OCI-LY1 (cell line): ENCODE results near the gene MPV17L.

Source experiments
- EZH2 ChIP-seq: fragments of 200-600 bp; sonication (generic), shearing (Covaris generic); IDR thresholded peaks from 2 replicates; pipeline ENCODE4 v1.8.0; 2017; ENCODE audit warnings: borderline replicate concordance, mixed run types, mild to moderate bottlenecking, antibody characterized with exemption, low read length, moderate library complexity, mixed read lengths
- TF ChIP-seq, protein P1 (sequence below): fragments of 200-600 bp; sonication (generic), shearing (Covaris generic); IDR thresholded peaks from 2 replicates; pipeline ENCODE4 v1.5.1; 2017; ENCODE audit warnings: mild to moderate bottlenecking, antibody characterized with exemption, low read length, moderate library complexity, mixed read lengths

- TF ChIP-seq, protein P1, sequence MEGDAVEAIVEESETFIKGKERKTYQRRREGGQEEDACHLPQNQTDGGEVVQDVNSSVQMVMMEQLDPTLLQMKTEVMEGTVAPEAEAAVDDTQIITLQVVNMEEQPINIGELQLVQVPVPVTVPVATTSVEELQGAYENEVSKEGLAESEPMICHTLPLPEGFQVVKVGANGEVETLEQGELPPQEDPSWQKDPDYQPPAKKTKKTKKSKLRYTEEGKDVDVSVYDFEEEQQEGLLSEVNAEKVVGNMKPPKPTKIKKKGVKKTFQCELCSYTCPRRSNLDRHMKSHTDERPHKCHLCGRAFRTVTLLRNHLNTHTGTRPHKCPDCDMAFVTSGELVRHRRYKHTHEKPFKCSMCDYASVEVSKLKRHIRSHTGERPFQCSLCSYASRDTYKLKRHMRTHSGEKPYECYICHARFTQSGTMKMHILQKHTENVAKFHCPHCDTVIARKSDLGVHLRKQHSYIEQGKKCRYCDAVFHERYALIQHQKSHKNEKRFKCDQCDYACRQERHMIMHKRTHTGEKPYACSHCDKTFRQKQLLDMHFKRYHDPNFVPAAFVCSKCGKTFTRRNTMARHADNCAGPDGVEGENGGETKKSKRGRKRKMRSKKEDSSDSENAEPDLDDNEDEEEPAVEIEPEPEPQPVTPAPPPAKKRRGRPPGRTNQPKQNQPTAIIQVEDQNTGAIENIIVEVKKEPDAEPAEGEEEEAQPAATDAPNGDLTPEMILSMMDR: 0 out of 2 replicates have a peak, but pooled peaks have one; percentile 4
- no peak for TF ChIP-seq EZH2
Observed at GRCh38 chr16:15457958-15458357, 62.4 kb downstream of the MPV17L start.
